Testis (tissue), 2 donors: Measurements from ENCODE around the gene DNAJA4.

Experiments used
- POLR2A ChIP-seq: fragments of 450-650 bp; IDR thresholded peaks from one replicate; pipeline ENCODE4 v1.6.1; 2017; ENCODE audit warnings: antibody characterized with exemption, mild to moderate bottlenecking, moderate library complexity
- TF ChIP-seq, protein P1 (sequence below), 3 experiments: fragments of 450-650 bp in 2 of 3; fragments of 200-600 bp in 1 of 3; sonication (generic) in 1 of 3; IDR thresholded peaks; one replicate each; pipeline ENCODE4 v1.5.1; 2016 to 2019; ENCODE audit warnings: antibody characterized with exemption in 3 of 3, mild to moderate bottlenecking in 2 of 3, moderate library complexity in 1 of 3

DNA sequence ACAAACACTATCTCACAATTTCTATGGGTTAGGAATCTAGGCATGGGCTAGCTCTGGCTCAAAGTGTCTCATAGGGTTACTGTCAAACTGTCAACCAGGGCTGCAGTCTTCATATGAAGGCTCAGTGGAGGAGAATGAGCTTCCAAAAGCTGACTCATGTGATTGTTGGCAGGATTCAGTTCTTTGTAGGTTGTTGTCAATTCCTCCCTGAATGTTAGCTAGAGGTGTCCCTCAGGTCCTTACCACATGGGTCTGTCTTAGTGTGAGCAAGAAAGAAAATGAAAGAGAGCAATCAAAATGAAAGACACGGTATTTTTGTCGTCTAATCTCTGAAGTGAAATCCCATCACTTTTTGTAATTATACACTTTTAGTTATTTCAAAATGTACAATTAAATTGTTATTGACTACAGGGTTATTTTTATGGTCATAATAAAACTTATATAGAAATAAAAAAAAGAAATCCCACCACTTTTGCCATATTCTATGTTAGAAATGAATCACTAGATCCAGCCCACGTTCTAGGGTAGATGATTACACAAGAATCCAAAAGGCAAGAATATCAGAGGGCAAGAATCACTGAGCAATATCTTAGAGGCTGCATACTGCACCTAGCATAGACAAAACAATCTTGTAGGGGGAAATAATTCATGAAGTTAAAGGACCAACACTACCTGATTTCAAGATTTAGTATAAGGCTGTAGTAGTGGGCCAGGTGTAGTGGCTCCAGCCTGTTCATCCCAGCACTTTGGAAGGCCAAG is 38.4 kb upstream of the DNAJA4 start:
- TF ChIP-seq POLR2A: no peak
- TF ChIP-seq, protein P1, sequence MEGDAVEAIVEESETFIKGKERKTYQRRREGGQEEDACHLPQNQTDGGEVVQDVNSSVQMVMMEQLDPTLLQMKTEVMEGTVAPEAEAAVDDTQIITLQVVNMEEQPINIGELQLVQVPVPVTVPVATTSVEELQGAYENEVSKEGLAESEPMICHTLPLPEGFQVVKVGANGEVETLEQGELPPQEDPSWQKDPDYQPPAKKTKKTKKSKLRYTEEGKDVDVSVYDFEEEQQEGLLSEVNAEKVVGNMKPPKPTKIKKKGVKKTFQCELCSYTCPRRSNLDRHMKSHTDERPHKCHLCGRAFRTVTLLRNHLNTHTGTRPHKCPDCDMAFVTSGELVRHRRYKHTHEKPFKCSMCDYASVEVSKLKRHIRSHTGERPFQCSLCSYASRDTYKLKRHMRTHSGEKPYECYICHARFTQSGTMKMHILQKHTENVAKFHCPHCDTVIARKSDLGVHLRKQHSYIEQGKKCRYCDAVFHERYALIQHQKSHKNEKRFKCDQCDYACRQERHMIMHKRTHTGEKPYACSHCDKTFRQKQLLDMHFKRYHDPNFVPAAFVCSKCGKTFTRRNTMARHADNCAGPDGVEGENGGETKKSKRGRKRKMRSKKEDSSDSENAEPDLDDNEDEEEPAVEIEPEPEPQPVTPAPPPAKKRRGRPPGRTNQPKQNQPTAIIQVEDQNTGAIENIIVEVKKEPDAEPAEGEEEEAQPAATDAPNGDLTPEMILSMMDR (IDR thresholded peaks at IDR 0.05): no peak
